A673 (cell line): ENCODE measurements around the gene SLC28A1. TPM values are rescaled to one million over a fixed set of nuclear protein-coding genes. Genes with fewer than 3 reads are reported as not detected.

Source experiments
- BruUV-seq: library from RNA; stranded (reverse); fragments of 400-500 nt; replicated peaks from 2 replicates; lab custom pipeline; 2021; lab: Mats Ljungman, UMichigan
- CTCF ChIA-PET: fragments of 300-600 bp; sonication (Branson Sonifier 250); formaldehyde crosslinking; loops from one replicate; lab custom pipeline; 2022; ENCODE audit warnings: antibody characterized with exemption; lab: Charles Lee
- POLR2A ChIA-PET: fragments of 300-600 bp; sonication (Branson Sonifier 250); formaldehyde crosslinking; loops from one replicate; lab custom pipeline; 2022; ENCODE audit warnings: antibody characterized with exemption; ENCODE audit not compliant: low non-redundant PET; lab: Charles Lee
- DNase-seq: peaks from one replicate; pipeline ENCODE4 v3.0.0-alpha.2; 2015; ENCODE audit warnings: low spot score
- H3K27ac ChIP-seq: fragments of 200-600 bp; sonication (generic); 2 replicates; pipeline ENCODE4 v1.5.1; 2016; ENCODE audit warnings: mixed run types, low read depth, mild to moderate bottlenecking, mixed read lengths, antibody characterized with exemption, low read length; ENCODE audit not compliant: poor library complexity, severe bottlenecking
- H3K27me3 ChIP-seq: fragments of 200-600 bp; sonication (generic); replicated peaks from 2 replicates; pipeline ENCODE4 v1.6.1; 2017; ENCODE audit warnings: mixed run types, low read depth, mild to moderate bottlenecking, mixed read lengths, antibody characterized with exemption, low read length; ENCODE audit not compliant: insufficient read depth, poor library complexity
- H3K36me3 ChIP-seq: fragments of 200-600 bp; sonication (generic); 2 replicates; pipeline ENCODE4 v1.6.1; 2016; ENCODE audit warnings: mixed run types, mild to moderate bottlenecking, mixed read lengths, antibody characterized with exemption, low read length; ENCODE audit not compliant: insufficient read depth, poor library complexity, severe bottlenecking
- H3K4me1 ChIP-seq: fragments of 200-600 bp; sonication (generic); 2 replicates; pipeline ENCODE4 v1.6.1; 2017; ENCODE audit warnings: mixed run types, mild to moderate bottlenecking, mixed read lengths, antibody characterized with exemption, low read length; ENCODE audit not compliant: insufficient read depth, poor library complexity, severe bottlenecking
- H3K4me3 ChIP-seq: fragments of 200-600 bp; sonication (generic); 2 replicates; pipeline ENCODE4 v1.5.1; 2016; ENCODE audit warnings: low read depth, mixed run types, mild to moderate bottlenecking, mixed read lengths, low read length; ENCODE audit not compliant: poor library complexity, severe bottlenecking
- H3K9me3 ChIP-seq: fragments of 200-600 bp; sonication (generic); 2 replicates; pipeline ENCODE4 v1.6.1; 2016; ENCODE audit warnings: mixed run types, low read depth, mild to moderate bottlenecking, mixed read lengths, antibody characterized with exemption, low read length; ENCODE audit not compliant: poor library complexity, severe bottlenecking
- EZH2 ChIP-seq: fragments of 200-600 bp; sonication (generic); IDR thresholded peaks from 2 replicates; pipeline ENCODE4 v1.6.1; 2017; ENCODE audit warnings: borderline replicate concordance, low read depth, mild to moderate bottlenecking, mixed read lengths, antibody characterized with exemption, low read length; ENCODE audit not compliant: poor library complexity, severe bottlenecking
- intact Hi-C: fragments of 100-400 bp; cut with micrococcal nuclease; formaldehyde crosslinking; loops from one replicate; pipeline ENCODE4 v1.10.0; 2022; ENCODE audit not compliant: unreplicated experiment
- total RNA-seq: library from RNA; stranded (reverse); gene quantifications from 2 replicates; pipeline ENCODE4 v1.2.3, GENCODE V29; 2021
- TF ChIP-seq, protein P1 (sequence below): fragments of 300-800, 200-600 bp; sonication (generic); conservative IDR thresholded peaks from 2 replicates; pipeline ENCODE4 v1.5.1; 2017; ENCODE audit warnings: low read depth, mild to moderate bottlenecking, antibody characterized with exemption, low read length, moderate library complexity, mixed read lengths

The SLC28A1 gene
- total RNA-seq, 1 experiment from 2014 or later, result not detected

DNA sequence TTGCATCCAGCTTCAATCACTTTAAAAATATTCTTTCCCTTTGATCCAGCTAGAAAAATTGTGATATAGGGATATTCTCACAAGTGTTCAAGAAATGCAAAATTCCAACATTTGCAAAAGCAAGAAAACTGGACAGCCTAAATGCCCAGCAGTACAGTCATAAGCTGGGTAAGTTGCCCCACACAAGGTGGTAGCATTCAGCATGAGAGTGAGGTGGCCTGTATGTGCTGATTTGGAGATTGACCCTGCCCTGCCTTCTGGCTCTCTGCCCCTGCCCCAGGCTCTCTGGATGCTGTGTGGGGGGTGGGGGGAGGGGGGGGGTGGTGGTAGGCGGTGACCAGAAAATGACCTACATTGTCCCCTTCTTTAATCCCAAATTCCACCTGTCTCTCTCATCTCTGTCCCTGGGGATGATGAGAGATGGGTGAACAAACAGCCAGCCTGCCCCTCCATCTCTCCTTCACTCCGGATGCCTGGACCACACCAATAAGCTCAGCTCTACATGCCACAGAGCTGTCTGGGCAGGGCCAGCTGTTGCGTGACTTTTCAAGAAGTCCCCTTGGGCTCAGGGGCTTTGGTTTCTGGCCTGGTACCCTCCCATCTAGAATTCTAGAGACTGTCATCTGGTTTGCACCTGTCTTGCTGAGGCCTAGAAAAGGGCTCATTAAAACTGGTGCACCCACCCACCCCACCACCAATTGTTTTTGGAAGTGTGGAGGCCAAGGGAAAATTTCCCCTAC is 42.2 kb downstream of the SLC28A1 start:
- Histone ChIP-seq H3K27me3 (no peaks in the 10 kb centered on the region), H3K27ac (no peak overlapping the region), H3K9me3 (no peaks in the 10 kb centered on the region), H3K36me3 (no peaks in the 10 kb centered on the region), H3K4me3 (no peak overlapping the region), H3K4me1 (no peaks in the 10 kb centered on the region)
- TF ChIP-seq, protein P1, sequence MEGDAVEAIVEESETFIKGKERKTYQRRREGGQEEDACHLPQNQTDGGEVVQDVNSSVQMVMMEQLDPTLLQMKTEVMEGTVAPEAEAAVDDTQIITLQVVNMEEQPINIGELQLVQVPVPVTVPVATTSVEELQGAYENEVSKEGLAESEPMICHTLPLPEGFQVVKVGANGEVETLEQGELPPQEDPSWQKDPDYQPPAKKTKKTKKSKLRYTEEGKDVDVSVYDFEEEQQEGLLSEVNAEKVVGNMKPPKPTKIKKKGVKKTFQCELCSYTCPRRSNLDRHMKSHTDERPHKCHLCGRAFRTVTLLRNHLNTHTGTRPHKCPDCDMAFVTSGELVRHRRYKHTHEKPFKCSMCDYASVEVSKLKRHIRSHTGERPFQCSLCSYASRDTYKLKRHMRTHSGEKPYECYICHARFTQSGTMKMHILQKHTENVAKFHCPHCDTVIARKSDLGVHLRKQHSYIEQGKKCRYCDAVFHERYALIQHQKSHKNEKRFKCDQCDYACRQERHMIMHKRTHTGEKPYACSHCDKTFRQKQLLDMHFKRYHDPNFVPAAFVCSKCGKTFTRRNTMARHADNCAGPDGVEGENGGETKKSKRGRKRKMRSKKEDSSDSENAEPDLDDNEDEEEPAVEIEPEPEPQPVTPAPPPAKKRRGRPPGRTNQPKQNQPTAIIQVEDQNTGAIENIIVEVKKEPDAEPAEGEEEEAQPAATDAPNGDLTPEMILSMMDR, result no peak
- no peak for TF ChIP-seq EZH2
- POLR2A ChIA-PET, result interaction anchor here (0.6 kb wide), 1 partner anchor 274 kb away, joined by 3 read pairs; no protein-coding TSS in a partner anchor
- intact Hi-C loops, result no loop called here
- CTCF ChIA-PET, result interaction anchor here (0.7 kb wide), 1 partner anchor 128 kb away, joined by 14 read pairs; no protein-coding TSS in a partner anchor
- DNase-seq, result no peak
- no TSS peak for BruUV-seq

GRCh38 chr15:84928843-84929168 is 44.3 kb downstream of the SLC28A1 start:
- Histone ChIP-seq H3K9me3 (no peaks in the 10 kb centered on the region), H3K27ac (no peak overlapping the region), H3K27me3 (no peaks in the 10 kb centered on the region), H3K4me1 (no peaks in the 10 kb centered on the region), H3K4me3 (no peak overlapping the region), H3K36me3 (no peaks in the 10 kb centered on the region)
- ChIA-PET POLR2A (no interaction called here), CTCF (interaction anchor here (1.0 to 1.8 kb wide), 2 partner anchors 116 to 341 kb away, joined by 4 to 15 read pairs; no protein-coding TSS in a partner anchor)
- BruUV-seq, result no TSS peak
- no peak for TF ChIP-seq EZH2
- TF ChIP-seq, protein P1, result no peak
- no peak for DNase-seq
- intact Hi-C loops, result loop anchor here (2.0 kb wide), 2 partner anchors 274 to 340 kb away; partner anchors contain the start of gene WDR73

- ChIA-PET CTCF (no interaction called here), POLR2A (interaction anchor here (0.6 kb wide), 1 partner anchor 9 kb away, joined by 7 read pairs; no protein-coding TSS in a partner anchor)
- no peaks in the 10 kb centered on the region for H3K4me1 ChIP-seq
- no peaks in the 10 kb centered on the region for H3K27me3 ChIP-seq
- no peaks in the 10 kb centered on the region for H3K36me3 ChIP-seq
- peak; percentile 28 for DNase-seq
- TF ChIP-seq EZH2, result no peak
- TF ChIP-seq, protein P1, result no peak
- intact Hi-C loops, result loop anchor here (2.0 kb wide), 2 partner anchors 275 to 341 kb away; partner anchors contain the start of gene WDR73
- no peak overlapping the region for H3K27ac ChIP-seq
- no peaks in the 10 kb centered on the region for H3K9me3 ChIP-seq
- no peak overlapping the region for H3K4me3 ChIP-seq
- BruUV-seq, result no TSS peak
These were observed 45.5 kb downstream of the SLC28A1 start for GRCh38 chr15:84929795-84930603.
